Subcutaneous adipose tissue (tissue), 4 donors: ENCODE data around the gene PRSS53. TPM values are rescaled to one million over a fixed set of nuclear protein-coding genes. Genes with fewer than 3 reads are reported as not detected.

ENCODE experiments used
- total RNA-seq, 4 donors: library from RNA; depleted of rRNA; stranded (reverse); fragments of >200 nt; gene quantifications; one replicate each; pipeline ENCODE4 v1.1.0, GENCODE V29; 2016
- TF ChIP-seq, protein P1 (sequence below): fragments of 450-650 bp; IDR thresholded peaks from one replicate; pipeline ENCODE4 v1.5.1; 2016; ENCODE audit warnings: low read depth, mild to moderate bottlenecking, control low read depth, antibody characterized with exemption, moderate library complexity

PRSS53 gene
- total RNA-seq, 4 donors from 2014 or later: 1.5 to 3.2 (median 1.8) TPM

DNA sequence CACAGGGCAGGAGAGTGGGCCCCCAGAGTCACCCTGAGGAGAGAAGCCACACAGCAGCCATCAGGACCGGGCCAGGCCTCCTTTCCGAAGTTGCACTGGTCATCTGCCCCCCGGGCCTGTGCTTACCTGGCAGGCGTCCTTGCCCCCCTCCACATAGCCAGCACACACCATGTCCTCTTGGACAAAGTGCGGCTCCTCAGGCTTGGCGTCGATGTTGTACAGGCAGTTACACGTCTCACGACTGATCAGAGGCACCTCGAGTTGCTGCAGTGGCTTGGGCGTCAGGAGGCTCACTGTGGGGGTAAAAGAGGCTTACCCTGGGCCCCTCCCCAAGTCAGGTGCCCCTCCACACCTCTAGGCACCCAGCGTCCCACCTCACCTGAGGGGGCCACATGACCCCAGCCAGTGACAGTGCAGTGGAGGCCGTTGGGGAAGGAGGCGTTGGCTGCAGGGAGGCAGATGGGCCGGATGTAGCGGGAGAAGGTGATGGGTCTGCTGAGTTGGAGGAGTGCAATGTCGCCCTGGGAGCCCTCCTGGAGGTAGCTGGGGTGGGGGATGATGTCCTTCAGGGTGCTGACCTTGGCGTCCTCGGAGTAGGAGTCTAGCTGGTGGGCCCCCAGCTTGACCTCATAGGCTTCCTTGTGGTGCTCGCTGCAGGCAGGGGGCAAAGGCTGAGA lies 43.7 kb upstream of the PRSS53 start:
- TF ChIP-seq, protein P1, sequence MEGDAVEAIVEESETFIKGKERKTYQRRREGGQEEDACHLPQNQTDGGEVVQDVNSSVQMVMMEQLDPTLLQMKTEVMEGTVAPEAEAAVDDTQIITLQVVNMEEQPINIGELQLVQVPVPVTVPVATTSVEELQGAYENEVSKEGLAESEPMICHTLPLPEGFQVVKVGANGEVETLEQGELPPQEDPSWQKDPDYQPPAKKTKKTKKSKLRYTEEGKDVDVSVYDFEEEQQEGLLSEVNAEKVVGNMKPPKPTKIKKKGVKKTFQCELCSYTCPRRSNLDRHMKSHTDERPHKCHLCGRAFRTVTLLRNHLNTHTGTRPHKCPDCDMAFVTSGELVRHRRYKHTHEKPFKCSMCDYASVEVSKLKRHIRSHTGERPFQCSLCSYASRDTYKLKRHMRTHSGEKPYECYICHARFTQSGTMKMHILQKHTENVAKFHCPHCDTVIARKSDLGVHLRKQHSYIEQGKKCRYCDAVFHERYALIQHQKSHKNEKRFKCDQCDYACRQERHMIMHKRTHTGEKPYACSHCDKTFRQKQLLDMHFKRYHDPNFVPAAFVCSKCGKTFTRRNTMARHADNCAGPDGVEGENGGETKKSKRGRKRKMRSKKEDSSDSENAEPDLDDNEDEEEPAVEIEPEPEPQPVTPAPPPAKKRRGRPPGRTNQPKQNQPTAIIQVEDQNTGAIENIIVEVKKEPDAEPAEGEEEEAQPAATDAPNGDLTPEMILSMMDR: no peak

DNA sequence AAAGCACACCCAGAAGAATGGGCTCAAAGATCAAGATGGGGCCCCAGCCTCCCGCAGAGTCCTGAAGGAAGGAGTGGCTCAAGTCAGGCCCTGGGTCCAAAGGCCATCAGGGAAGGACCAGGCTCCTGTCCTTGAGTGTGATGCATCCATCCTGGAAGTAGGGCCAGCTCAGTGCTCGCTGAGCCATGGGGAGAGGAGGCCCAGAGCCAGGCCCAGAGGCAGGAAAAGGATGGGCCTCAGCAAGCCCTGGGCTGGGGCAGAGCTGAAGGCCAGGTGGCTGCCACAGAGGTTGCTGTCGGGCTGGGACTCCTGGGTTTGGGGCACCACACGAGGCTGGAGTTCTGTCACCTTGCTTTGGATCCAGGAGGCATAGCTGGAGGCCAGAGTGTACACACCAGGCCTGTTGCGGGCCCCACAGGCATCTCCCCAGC lies 43.1 kb upstream of the PRSS53 start:
- TF ChIP-seq, protein P1: no peak

DNA sequence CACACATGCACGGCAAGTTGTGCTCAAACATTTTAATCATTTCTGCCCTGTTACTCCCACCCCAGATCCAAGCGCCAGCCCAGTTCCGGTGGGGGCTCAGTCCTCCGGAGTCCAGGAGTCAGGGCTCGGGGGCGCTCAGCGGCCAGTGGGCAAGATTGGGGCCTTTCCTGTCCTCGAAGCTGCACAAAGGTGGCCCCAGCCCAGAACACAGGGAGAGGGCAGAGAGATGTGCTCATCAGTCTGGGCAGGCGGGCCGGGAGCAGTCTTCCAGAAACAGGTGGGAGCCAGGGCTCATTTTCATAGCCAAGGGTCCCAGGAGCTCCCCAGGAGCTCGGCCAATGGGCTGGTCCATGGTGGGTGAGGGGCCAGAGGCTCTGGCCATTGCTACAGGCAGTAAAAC lies 42.7 kb upstream of the PRSS53 start:
- TF ChIP-seq, protein P1: no peak

DNA sequence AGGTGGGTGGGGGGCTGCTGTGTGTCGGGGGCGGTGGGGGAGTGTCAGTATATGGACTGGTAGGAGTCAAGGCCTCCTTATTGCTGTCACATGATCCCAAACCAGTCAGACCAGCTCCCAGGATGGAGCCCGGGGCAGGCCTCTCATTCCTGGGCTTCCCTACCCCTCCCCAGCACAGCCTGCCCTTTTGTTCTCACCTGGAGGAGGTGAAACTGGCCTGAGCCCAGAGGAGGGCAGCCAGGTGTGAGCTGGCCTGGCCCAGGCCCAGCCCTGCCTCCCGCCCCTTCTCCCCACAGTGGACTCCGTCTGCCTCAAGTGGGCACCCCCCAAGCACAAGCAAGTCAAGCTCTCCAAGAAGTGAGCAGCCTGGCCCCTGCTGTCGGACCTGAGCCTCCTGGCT lies 42.2 kb upstream of the PRSS53 start:
- TF ChIP-seq, protein P1: no peak

DNA sequence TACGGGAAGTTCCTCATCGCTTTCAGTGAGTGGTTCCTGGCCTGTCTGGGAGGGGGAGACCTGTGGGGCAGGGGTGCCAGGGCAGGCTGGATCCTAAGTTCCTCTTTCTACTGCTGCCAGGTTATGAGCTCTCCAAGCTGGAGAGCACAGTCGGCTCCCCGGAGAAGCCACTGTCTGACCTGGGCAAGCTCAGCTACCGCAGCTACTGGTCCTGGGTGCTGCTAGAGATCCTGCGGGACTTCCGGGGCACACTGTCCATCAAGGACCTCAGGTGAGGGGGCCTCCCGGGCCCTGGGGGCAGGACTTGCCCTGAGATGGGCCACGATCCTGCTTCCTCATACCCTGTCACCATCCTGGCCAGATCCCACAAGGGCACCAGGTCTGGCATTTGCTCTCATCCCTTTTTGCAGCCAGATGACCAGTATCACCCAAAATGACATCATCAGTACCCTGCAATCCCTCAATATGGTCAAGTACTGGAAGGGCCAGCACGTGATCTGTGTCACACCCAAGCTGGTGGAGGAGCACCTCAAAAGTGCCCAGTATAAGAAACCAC lies 41.7 kb upstream of the PRSS53 start:
- TF ChIP-seq, protein P1: no peak

DNA sequence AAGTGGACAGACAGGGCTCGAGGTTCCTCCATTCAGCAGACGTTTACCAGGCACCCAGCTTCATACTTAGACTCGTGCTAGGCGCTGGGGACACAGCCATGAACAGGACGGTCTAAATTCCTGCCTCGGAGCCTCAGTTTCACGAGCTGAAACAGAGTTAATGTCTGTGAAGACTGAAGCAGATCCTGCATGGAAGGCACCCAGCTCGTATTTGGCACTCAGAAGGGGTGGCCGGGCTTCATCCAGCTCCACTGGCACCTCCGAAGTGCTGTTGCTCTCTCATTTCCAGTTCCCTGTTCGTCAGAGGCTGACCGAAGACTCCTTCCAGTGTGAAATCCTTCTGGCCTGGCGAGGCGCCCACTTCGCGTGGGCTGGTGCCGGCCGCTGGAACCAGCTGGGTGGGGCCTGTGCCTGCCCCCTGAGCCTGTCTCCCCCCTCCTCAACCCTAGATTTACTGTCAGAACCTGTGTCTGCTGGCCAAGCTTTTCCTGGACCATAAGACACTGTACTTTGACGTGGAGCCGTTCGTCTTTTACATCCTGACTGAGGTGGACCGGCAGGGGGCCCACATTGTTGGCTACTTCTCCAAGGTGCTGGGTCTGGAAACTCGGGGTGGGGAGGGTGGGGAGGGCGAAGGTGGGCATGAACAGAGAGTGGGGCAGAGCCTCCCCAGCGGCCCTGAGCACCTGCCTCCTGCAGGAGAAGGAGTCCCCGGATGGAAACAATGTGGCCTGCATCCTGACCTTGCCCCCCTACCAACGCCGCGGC lies 41.0 kb upstream of the PRSS53 start:
- TF ChIP-seq, protein P1: no peak
